Measurements from ENCODE around the gene NMB.
"Not testable (repeated sequence)": the region's sequence is repeated elsewhere in the genome, so short reads cannot be mapped to it uniquely, and the experiment has no call there.

The NMB gene

GRCh38 chr15:84658080-84658787 is at the start of gene NMB:
Gene NMB, minus strand, starts transcription at chr15:84658199. Its CDS starts 47 bp downstream, at chr15:84658152.
- DNase-seq: peak; percentile 82

- DNase-seq: no peak
Observed at GRCh38 chr15:84703808-84704207, 45.8 kb upstream of the NMB start.

- no peak for DNase-seq
Observed at GRCh38 chr15:84702961-84703482, 45.0 kb upstream of the NMB start.

- no peak for DNase-seq
Observed at GRCh38 chr15:84699538-84700191, 41.7 kb upstream of the NMB start.

- no peak for DNase-seq
Observed at GRCh38 chr15:84697236-84697990, 39.4 kb upstream of the NMB start.

GRCh38 chr15:84696757-84697156 is 38.8 kb upstream of the NMB start:
- no peak for DNase-seq

GRCh38 chr15:84690342-84690741 is 32.3 kb upstream of the NMB start:
- DNase-seq: no peak

GRCh38 chr15:84689858-84690257 is 31.9 kb upstream of the NMB start:
- no peak for DNase-seq

- not testable (repeated sequence) for DNase-seq
Observed at GRCh38 chr15:84686446-84686845, 28.4 kb upstream of the NMB start.

GRCh38 chr15:84685304-84685703 is 27.3 kb upstream of the NMB start:
- DNase-seq: no peak

- DNase-seq: no peak
Observed at GRCh38 chr15:84684092-84684491, 26.1 kb upstream of the NMB start.

- DNase-seq: peak; percentile 53
Observed at GRCh38 chr15:84681831-84682230, 23.8 kb upstream of the NMB start.

- no peak for DNase-seq
Observed at GRCh38 chr15:84671211-84671610, 13.2 kb upstream of the NMB start.

GRCh38 chr15:84669726-84670125 is 11.7 kb upstream of the NMB start:
- no peak for DNase-seq

- no peak for DNase-seq
Observed at GRCh38 chr15:84668221-84668982, 10.4 kb upstream of the NMB start.

- DNase-seq: no peak
Observed at GRCh38 chr15:84666373-84666772, 8.4 kb upstream of the NMB start.

- DNase-seq: no peak
Observed at GRCh38 chr15:84661001-84661400, 3.0 kb upstream of the NMB start.

- DNase-seq: no peak
Observed at GRCh38 chr15:84659904-84660781, 2.1 kb upstream of the NMB start.

- DNase-seq: no peak
Observed at GRCh38 chr15:84658788-84659411, 901 bp upstream of the NMB start.

GRCh38 chr15:84657748-84658079 is 285 bp downstream of the NMB start:
- no peak for DNase-seq

GRCh38 chr15:84656972-84657371 is 1.0 kb downstream of the NMB start:
- DNase-seq: no peak
